Mesothelial cell of epicardium (in vitro differentiated cells): ENCODE results near the gene TMEM14C. TPM values are rescaled to one million over a fixed set of nuclear protein-coding genes. Genes with fewer than 3 reads are reported as not detected.
A peak's percentile ranks its signal among the peaks of the same experiment; 100 is the strongest.

Experiments
- DNase-seq, 2 experiments: peaks; one replicate each; pipeline ENCODE4 v3.0.0; 2021; ENCODE audit warnings: low spot score in 2 of 2; ENCODE audit not compliant: unreplicated experiment in 2 of 2
- H3K27ac Mint-ChIP-seq: 2 replicates; pipeline ENCODE4 v1.8.0; 2021; ENCODE audit warnings: mixed read lengths
- H3K27me3 Mint-ChIP-seq: 2 replicates; pipeline ENCODE4 v1.8.0; 2021; ENCODE audit warnings: low read depth, mixed read lengths
- H3K36me3 Mint-ChIP-seq: 2 replicates; pipeline ENCODE4 v1.8.0; 2021; ENCODE audit warnings: mixed read lengths
- H3K4me1 Mint-ChIP-seq: 2 replicates; pipeline ENCODE4 v1.8.0; 2021; ENCODE audit warnings: mixed read lengths
- H3K4me3 Mint-ChIP-seq: 2 replicates; pipeline ENCODE4 v1.8.0; 2021; ENCODE audit warnings: mild to moderate bottlenecking, moderate library complexity, mixed read lengths
- H3K9me3 Mint-ChIP-seq: 2 replicates; pipeline ENCODE4 v1.8.0; 2021; ENCODE audit warnings: mixed read lengths
- CTCF ChIP-seq: fragments of 200-600 bp; sonication (generic); IDR thresholded peaks from one replicate; pipeline ENCODE4 v1.5.0; 2021; ENCODE audit warnings: antibody characterized with exemption; ENCODE audit not compliant: unreplicated experiment
- total RNA-seq: library from RNA; stranded (reverse); gene quantifications from 3 replicates; pipeline ENCODE4 v1.2.1, GENCODE V29; 2021

Gene TMEM14C
- total RNA-seq, 1 donor from 2014 or later = 74.4 TPM

DNA sequence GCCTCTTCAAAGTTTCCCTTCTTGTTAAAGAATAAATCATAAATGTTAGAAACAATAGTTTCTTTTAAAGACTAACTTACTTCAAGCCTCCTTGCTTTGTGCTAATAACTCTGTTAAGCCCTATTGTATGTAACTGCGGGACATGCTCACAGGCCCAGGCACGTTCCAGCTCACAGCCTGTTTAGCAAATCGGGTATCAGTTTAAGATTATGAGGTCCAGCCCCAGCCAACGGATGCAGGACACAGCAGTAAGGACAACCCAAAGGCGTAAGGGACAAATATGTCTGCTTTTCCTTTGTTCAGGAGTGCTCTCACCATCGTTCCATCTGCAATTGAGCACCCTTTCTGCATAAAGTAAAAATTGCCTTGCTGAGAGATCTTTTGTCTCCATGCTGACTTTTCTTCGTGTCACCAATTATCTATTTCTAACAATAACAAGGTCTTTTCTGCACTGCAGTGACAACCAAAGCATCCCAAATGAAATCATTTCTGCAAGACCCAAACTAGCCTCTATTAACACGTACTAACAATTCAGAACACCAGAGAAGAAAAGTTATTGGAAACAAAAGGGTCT, 29.8 kb upstream of the TMEM14C start:
- TF ChIP-seq CTCF = no peak
- Mint-ChIP-seq H3K4me1 (peaks cover 26% of the 10 kb centered on the region), H3K27ac (peak overlapping the region; percentile 100), H3K9me3 (no peaks in the 10 kb centered on the region), H3K36me3 (peaks cover 2% of the 10 kb centered on the region), H3K4me3 (peak overlapping the region; percentile 99), H3K27me3 (peaks cover 1% of the 10 kb centered on the region)
- no peak for DNase-seq

DNA sequence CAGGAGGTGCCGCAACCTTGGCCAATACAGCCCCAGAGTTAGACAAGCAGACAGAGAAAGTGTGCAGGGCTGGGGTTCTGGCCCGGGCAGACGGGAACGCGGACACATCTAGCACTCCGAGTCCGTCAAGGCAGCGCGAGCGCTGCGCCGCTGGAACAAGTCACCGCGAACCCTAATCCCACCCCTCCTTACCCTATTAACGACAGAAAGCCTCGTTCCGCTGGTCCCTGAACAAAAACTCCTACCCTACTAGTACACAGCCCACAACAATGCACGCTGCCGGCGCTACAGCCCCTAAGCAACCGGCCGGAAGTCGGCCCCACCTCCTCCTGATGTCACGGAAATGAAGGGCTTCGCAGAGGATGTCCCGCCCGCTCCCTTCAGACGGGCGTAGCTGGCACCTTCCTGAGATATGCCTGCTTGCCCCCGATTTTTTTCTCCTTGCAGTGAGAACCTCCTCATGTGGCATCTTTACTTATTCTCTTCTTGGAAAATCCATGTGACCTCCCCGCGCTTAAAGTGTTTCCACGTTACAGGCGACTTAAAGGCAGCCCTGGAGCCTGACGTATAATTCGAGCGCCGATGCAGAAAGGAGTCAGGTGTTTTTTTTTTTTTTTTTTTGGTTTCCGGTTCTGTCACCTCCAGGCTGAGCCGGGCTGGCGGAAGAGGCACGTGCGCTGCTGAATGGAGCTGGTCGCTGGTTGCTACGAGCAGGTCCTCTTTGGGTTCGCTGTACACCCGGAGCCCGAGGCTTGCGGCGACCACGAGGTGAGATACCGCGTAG, 28.4 kb upstream of the TMEM14C start, which contains the start of the genes C6orf52 and PAK1IP1:
C6orf52 (minus strand) TSS at position 315 of the 784 bp plus-strand sequence. CDS start 7,066 bp downstream, outside the sequence.
PAK1IP1 (plus strand) TSS at position 671 of the 784 bp plus-strand sequence; CDS start at position 685, 14 bp downstream.
- Mint-ChIP-seq H3K4me3 (peak within 1 kb of the TSS; percentile 99), H3K27ac (peak within 1 kb of the TSS; percentile 100), H3K4me1 (peaks cover 26% of the 10 kb centered on the region), H3K36me3 (peaks cover 7% of the 10 kb centered on the region), H3K27me3 (no peaks in the 10 kb centered on the region), H3K9me3 (no peaks in the 10 kb centered on the region)
- TF ChIP-seq CTCF = no peak
- peak; percentile 81 to 87 for DNase-seq

DNA sequence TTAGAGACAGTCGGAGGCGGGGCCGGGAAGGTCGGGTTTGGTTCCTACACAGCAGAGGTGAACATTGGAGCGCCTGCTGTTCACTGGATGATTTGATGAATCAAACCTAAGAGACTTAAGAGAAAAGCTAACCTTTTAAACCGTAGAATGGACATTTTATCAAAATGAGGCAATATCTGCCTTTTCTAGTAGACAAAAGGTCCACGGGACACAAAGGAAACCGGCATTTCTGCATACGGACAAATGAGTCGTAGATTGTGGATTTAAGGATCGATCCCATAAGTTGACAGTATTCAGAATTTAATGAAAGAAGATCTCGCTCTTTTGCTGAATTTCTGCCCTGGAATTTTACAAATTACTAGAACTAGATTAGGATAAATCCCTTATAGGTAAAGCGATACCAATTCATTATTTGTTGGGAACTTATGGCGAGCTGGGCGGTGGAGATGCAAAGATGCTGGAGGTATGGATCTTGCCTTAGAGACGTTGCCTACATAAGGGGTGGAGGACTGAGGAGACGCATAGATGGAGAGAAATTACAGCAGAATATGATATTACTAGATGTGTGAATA, 27.7 kb upstream of the TMEM14C start:
- no peaks in the 10 kb centered on the region for H3K9me3 Mint-ChIP-seq
- no peak for TF ChIP-seq CTCF
- peak overlapping the region; percentile 100 for H3K27ac Mint-ChIP-seq
- DNase-seq = no peak
- no peaks in the 10 kb centered on the region for H3K27me3 Mint-ChIP-seq
- peaks cover 26% of the 10 kb centered on the region for H3K4me1 Mint-ChIP-seq
- H3K4me3 Mint-ChIP-seq = peak overlapping the region; percentile 99
- peaks cover 7% of the 10 kb centered on the region for H3K36me3 Mint-ChIP-seq

DNA sequence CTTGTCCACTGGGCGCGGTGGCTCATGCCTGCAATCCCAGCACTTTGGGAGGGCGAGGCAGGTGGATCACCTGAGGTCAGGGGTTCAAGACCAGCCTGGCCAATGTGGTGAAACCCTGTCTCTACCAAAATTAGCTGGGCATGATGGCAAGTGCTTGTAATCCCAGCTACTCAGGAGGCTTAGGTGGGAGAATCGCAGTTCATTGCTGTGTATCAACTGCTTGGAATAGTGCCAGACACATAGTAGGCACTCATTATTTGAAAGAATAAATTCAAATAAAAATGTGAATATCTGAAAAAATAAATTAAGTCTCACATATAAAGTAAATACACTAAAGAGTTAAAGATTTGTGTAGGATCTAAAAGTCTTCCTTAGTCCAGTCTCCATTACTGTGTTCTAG, 26.2 kb upstream of the TMEM14C start:
- Mint-ChIP-seq H3K27me3 (no peaks in the 10 kb centered on the region), H3K9me3 (no peaks in the 10 kb centered on the region), H3K36me3 (peaks cover 17% of the 10 kb centered on the region), H3K4me3 (peak overlapping the region; percentile 22), H3K4me1 (peaks cover 21% of the 10 kb centered on the region), H3K27ac (peak overlapping the region; percentile 6)
- TF ChIP-seq CTCF = no peak
- no peak for DNase-seq

- Mint-ChIP-seq H3K4me3 (no peak overlapping the region), H3K9me3 (peaks cover 4% of the 10 kb centered on the region), H3K4me1 (no peaks in the 10 kb centered on the region), H3K36me3 (peaks cover 13% of the 10 kb centered on the region), H3K27ac (no peak overlapping the region), H3K27me3 (no peaks in the 10 kb centered on the region)
- no peak for DNase-seq
- no peak for TF ChIP-seq CTCF
These were observed 8.9 kb upstream of the TMEM14C start for GRCh38 chr6:10713962-10714361.
